HAP-1 (cell line): ENCODE data around the gene TMEM81.

Experiments used
- DNase-seq, 2 experiments: peaks; one replicate each; pipeline ENCODE4 v3.0.0-alpha.2; 2016 to 2020; ENCODE audit warnings: low spot score in 2 of 2
- H3K27me3 ChIP-seq: fragments of 250-450 bp; sonication (Bioruptor Pico); 2 replicates; pipeline ENCODE4 v1.5.1; 2020; ENCODE audit warnings: low read depth, mild to moderate bottlenecking, moderate library complexity
- H3K36me3 ChIP-seq: fragments of 250-450 bp; sonication (Bioruptor Pico); replicated peaks from 2 replicates; pipeline ENCODE4 v1.5.1; 2020; ENCODE audit warnings: mild to moderate bottlenecking
- H3K4me1 ChIP-seq: fragments of 250-450 bp; sonication (Bioruptor Pico); 2 replicates; pipeline ENCODE4 v1.5.1; 2020; ENCODE audit warnings: mild to moderate bottlenecking
- H3K4me3 ChIP-seq: fragments of 250-450 bp; sonication (Bioruptor Pico); 2 replicates; pipeline ENCODE4 v1.5.1; 2020; ENCODE audit warnings: mild to moderate bottlenecking, moderate library complexity
- H3K9me3 ChIP-seq: fragments of 250-450 bp; sonication (Bioruptor Pico); 2 replicates; pipeline ENCODE4 v1.5.1; 2020; ENCODE audit warnings: mild to moderate bottlenecking, moderate library complexity
- in situ Hi-C: fragments of 300-500 bp; cut with MboI; formaldehyde crosslinking; loops from 3 replicates; pipeline ENCODE4 v1.14.3; 2020; ENCODE audit warnings: low sequenced_read_pairs, inconsistent platforms, mixed read lengths

Gene TMEM81

GRCh38 chr1:205072286-205072685 lies 12.0 kb downstream of the TMEM81 start:
- Histone ChIP-seq H3K4me1 (no peaks in the 10 kb centered on the region), H3K9me3 (no peaks in the 10 kb centered on the region), H3K36me3 (no peaks in the 10 kb centered on the region), H3K4me3 (no peak overlapping the region), H3K27me3 (no peaks in the 10 kb centered on the region)
- DNase-seq: no peak
- in situ Hi-C loops: no loop called here

- no peaks in the 10 kb centered on the region for H3K4me1 ChIP-seq
- no peak for DNase-seq
- in situ Hi-C loops: no loop called here
- no peaks in the 10 kb centered on the region for H3K36me3 ChIP-seq
- H3K9me3 ChIP-seq: no peaks in the 10 kb centered on the region
- H3K4me3 ChIP-seq: no peak overlapping the region
- H3K27me3 ChIP-seq: no peaks in the 10 kb centered on the region
Observed at GRCh38 chr1:205071801-205072200, 12.5 kb downstream of the TMEM81 start.

DNA sequence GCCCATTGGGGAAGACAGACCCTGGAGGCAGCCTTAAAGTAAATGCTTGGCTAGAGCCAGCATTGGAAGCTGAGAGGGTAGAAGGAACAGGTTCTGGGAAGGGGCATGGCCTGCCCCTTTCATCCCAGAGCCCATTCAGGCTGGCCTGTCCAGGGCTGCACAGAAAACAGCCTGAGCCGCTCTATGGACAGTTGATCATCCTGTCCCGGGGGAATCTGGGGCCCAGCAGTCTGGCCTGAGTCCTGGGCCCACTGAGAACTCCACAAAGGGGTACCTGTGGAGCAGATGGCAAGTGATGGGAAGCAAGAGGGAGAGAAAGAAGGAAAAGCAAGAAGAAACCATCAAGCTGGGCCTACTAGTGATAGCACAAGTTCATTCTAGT lies 13.2 kb downstream of the TMEM81 start:
- in situ Hi-C loops: no loop called here
- Histone ChIP-seq H3K36me3 (no peaks in the 10 kb centered on the region), H3K9me3 (no peaks in the 10 kb centered on the region), H3K27me3 (no peaks in the 10 kb centered on the region), H3K4me3 (no peak overlapping the region), H3K4me1 (no peaks in the 10 kb centered on the region)
- DNase-seq: no peak

DNA sequence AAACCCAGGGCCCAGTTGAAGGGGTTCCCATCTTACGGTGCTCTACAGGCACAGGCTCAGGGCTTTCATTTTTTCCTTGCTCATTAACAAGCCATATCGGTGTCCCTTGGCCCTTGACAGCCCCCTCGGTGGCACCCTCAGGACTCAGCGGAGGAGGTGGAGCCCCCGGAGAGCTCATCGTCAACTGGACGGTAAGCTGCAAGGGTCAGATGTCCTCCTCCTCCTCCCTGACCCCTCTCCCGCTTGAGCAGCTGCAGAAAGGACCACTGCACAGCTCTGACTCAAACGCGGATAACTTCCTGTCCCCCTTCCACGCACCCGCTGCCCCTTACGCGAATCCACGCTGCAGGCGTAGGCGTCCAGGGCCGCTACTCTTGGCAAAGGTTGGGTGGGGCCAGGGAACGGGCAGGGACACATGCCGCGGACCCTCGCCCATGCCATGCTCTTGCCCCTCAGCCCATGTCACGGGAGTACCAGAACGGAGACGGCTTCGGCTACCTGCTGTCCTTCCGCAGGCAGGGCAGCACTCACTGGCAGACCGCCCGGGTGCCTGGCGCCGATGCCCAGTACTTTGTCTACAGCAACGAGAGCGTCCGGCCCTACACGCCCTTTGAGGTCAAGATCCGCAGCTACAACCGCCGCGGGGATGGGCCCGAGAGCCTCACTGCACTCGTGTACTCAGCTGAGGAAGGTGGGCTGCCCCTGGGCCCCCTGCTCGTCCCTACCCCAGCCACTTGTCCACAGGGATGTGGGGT lies 14.7 kb downstream of the TMEM81 start:
- Histone ChIP-seq H3K4me1 (no peaks in the 10 kb centered on the region), H3K27me3 (no peaks in the 10 kb centered on the region), H3K36me3 (no peaks in the 10 kb centered on the region), H3K4me3 (no peak overlapping the region), H3K9me3 (no peaks in the 10 kb centered on the region)
- in situ Hi-C loops: no loop called here
- DNase-seq: no peak

GRCh38 chr1:205068457-205069040 lies 15.7 kb downstream of the TMEM81 start:
- Histone ChIP-seq H3K4me1 (no peaks in the 10 kb centered on the region), H3K4me3 (no peak overlapping the region), H3K36me3 (no peaks in the 10 kb centered on the region), H3K27me3 (no peaks in the 10 kb centered on the region), H3K9me3 (no peaks in the 10 kb centered on the region)
- no peak for DNase-seq
- in situ Hi-C loops: no loop called here

- no peaks in the 10 kb centered on the region for H3K9me3 ChIP-seq
- no peaks in the 10 kb centered on the region for H3K36me3 ChIP-seq
- no peaks in the 10 kb centered on the region for H3K4me1 ChIP-seq
- H3K4me3 ChIP-seq: no peak overlapping the region
- no peak for DNase-seq
- in situ Hi-C loops: no loop called here
- H3K27me3 ChIP-seq: no peaks in the 10 kb centered on the region
Observed at GRCh38 chr1:205068001-205068400, 16.3 kb downstream of the TMEM81 start.

- in situ Hi-C loops: no loop called here
- H3K4me1 ChIP-seq: no peaks in the 10 kb centered on the region
- no peak overlapping the region for H3K4me3 ChIP-seq
- H3K27me3 ChIP-seq: no peaks in the 10 kb centered on the region
- no peaks in the 10 kb centered on the region for H3K36me3 ChIP-seq
- no peaks in the 10 kb centered on the region for H3K9me3 ChIP-seq
- no peak for DNase-seq
Observed at GRCh38 chr1:205067031-205067430, 17.2 kb downstream of the TMEM81 start.

DNA sequence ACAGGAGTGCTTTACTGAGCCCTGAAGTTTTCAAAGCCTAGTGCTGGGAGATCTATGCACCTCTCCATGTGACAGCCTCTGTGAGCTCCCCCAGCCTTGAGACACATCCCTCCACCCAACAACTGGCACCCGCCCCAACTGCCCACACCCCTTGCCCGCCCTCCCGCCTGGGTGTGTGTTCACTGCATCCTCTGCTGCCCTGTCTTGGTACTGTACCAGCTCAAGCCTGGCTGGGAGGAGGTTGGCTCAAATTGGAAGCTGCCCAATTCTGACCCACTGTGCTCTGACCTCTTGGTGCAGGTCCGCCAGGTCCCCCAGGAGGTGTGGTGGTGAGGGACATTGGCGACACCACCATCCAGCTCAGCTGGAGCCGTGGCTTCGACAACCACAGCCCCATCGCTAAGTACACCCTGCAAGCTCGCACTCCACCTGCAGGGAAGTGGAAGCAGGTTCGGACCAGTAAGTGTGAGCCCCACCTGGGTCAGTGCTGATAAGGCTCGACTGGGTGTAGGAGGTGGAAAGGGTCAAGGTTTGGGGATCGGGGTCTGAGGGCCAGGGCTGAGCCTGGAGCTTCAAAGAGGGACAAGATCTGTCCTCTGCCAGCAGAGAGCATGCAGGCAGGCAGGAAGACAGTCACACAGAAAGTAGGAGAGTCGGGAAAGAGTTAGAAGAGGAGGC lies 18.0 kb downstream of the TMEM81 start:
- Histone ChIP-seq H3K36me3 (no peaks in the 10 kb centered on the region), H3K27me3 (no peaks in the 10 kb centered on the region), H3K4me3 (no peak overlapping the region), H3K9me3 (no peaks in the 10 kb centered on the region), H3K4me1 (no peaks in the 10 kb centered on the region)
- DNase-seq: peak in 1 of 2 experiments; percentile 48
- in situ Hi-C loops: no loop called here

DNA sequence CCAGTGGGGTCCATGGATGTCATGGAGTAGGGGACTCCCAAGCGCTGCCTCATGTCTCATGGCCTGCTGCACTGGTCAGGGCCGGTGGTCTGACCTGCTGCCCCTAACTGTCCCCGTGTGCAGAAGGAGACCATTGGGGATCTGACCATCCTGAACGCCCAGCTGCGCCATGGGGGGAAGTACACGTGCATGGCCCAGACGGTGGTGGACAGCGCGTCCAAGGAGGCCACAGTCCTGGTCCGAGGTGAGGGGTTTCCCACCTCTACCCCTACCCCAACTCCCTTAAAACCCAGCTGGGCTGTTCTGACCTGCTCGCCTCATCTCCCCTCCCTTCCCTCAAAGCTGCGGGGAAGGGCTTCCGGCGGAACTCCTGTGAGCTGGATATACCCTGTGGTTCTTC lies 18.6 kb downstream of the TMEM81 start:
- Histone ChIP-seq H3K36me3 (no peaks in the 10 kb centered on the region), H3K9me3 (no peaks in the 10 kb centered on the region), H3K4me3 (no peak overlapping the region), H3K4me1 (no peaks in the 10 kb centered on the region), H3K27me3 (no peaks in the 10 kb centered on the region)
- in situ Hi-C loops: no loop called here
- no peak for DNase-seq

- H3K4me1 ChIP-seq: no peaks in the 10 kb centered on the region
- H3K9me3 ChIP-seq: no peaks in the 10 kb centered on the region
- H3K27me3 ChIP-seq: no peaks in the 10 kb centered on the region
- DNase-seq: no peak
- no peaks in the 10 kb centered on the region for H3K36me3 ChIP-seq
- in situ Hi-C loops: loop anchor here (5.0 kb wide), 1 partner anchor 88 kb away; no protein-coding TSS in a partner anchor
- no peak overlapping the region for H3K4me3 ChIP-seq
Observed at GRCh38 chr1:205064741-205065316, 19.4 kb downstream of the TMEM81 start.

DNA sequence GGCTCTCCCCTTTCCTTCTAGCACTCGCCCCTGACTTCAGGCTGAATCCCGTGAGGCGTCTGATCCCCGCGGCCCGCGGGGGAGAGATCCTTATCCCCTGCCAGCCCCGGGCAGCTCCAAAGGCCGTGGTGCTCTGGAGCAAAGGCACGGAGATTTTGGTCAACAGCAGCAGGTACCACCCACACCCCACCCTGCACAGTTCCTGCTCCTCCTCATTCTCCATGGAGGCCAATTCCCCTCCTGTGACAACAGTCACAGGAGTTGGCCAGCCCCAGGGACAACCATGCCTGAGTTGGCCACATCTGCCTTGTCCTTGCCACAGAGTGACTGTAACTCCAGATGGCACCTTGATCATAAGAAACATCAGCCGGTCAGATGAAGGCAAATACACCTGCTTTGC lies 20.0 kb downstream of the TMEM81 start:
- no peaks in the 10 kb centered on the region for H3K9me3 ChIP-seq
- in situ Hi-C loops: loop anchor here (5.0 kb wide), 1 partner anchor 87 kb away; no protein-coding TSS in a partner anchor
- H3K4me1 ChIP-seq: no peaks in the 10 kb centered on the region
- H3K4me3 ChIP-seq: no peak overlapping the region
- H3K27me3 ChIP-seq: no peaks in the 10 kb centered on the region
- DNase-seq: no peak
- no peaks in the 10 kb centered on the region for H3K36me3 ChIP-seq

DNA sequence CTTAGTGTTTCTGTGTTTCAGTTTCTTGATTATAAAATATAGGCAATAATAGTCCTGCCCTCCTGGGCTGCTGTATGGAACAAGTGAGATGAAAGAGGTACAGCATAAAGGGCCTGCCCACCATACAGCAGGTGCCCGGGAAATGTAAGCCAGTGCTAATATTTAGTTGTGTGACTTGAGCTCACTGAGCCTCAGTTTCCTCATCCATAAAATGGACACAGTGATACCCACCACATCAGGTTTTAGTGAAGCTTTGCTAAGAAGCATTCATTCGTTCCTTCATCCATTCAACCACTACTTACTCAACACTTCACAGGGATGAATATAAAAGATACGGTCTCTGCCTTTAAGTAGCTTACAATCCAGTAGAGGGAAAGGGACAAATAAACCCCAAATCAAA lies 21.4 kb downstream of the TMEM81 start:
- no peak for DNase-seq
- no peaks in the 10 kb centered on the region for H3K9me3 ChIP-seq
- in situ Hi-C loops: loop anchor here (5.0 kb wide), 1 partner anchor 86 kb away; no protein-coding TSS in a partner anchor
- no peaks in the 10 kb centered on the region for H3K27me3 ChIP-seq
- no peaks in the 10 kb centered on the region for H3K4me1 ChIP-seq
- no peak overlapping the region for H3K4me3 ChIP-seq
- H3K36me3 ChIP-seq: no peaks in the 10 kb centered on the region

DNA sequence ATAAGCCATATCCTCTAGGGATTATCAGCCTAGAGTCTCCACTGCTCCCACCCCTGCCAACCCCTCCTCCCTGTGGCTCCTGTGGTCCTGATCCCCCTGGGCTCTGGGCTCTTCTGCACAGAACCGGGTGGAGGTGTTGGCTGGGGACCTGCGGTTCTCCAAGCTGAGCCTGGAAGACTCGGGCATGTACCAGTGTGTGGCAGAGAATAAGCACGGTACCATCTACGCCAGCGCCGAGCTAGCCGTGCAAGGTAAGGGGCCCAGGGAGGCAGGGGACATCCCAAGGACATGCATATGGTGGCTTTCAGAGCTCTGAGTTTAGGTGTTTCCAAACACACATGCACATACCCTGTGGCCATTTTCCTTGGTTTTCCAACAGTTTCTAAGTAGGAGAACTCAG lies 21.9 kb downstream of the TMEM81 start:
- Histone ChIP-seq H3K36me3 (no peaks in the 10 kb centered on the region), H3K27me3 (no peaks in the 10 kb centered on the region), H3K4me1 (no peaks in the 10 kb centered on the region), H3K4me3 (no peak overlapping the region), H3K9me3 (no peaks in the 10 kb centered on the region)
- DNase-seq: no peak
- in situ Hi-C loops: loop anchor here (5.0 kb wide), 1 partner anchor 85 kb away; no protein-coding TSS in a partner anchor

- DNase-seq: peak; percentile 66 to 90
Observed at GRCh38 chr1:205061665-205062069, 22.6 kb downstream of the TMEM81 start.

More at GRCh38 chr1:205061665-205062069, 22.6 kb downstream of the TMEM81 start:
- in situ Hi-C loops: loop anchor here (5.0 kb wide), 1 partner anchor 84 kb away; no protein-coding TSS in a partner anchor
- H3K4me1 ChIP-seq: no peaks in the 10 kb centered on the region
- no peak overlapping the region for H3K4me3 ChIP-seq
- peaks cover 2% of the 10 kb centered on the region; the same call in 1 of the 2 replicates for H3K27me3 ChIP-seq
- H3K9me3 ChIP-seq: no peaks in the 10 kb centered on the region
- no peaks in the 10 kb centered on the region for H3K36me3 ChIP-seq
